SH-SY5Y (cell line): ENCODE data around the gene ALKBH8.

ENCODE experiments used
- GATA2 ChIP-seq: IDR thresholded peaks from 2 replicates; pipeline ENCODE4 v1.6.1; 2011; ENCODE audit warnings: mild to moderate bottlenecking, low read depth, low read length
- GATA3 ChIP-seq: IDR thresholded peaks from 2 replicates; pipeline ENCODE4 v1.6.1; 2011; ENCODE audit warnings: low read depth, mild to moderate bottlenecking, low read length, moderate library complexity

DNA sequence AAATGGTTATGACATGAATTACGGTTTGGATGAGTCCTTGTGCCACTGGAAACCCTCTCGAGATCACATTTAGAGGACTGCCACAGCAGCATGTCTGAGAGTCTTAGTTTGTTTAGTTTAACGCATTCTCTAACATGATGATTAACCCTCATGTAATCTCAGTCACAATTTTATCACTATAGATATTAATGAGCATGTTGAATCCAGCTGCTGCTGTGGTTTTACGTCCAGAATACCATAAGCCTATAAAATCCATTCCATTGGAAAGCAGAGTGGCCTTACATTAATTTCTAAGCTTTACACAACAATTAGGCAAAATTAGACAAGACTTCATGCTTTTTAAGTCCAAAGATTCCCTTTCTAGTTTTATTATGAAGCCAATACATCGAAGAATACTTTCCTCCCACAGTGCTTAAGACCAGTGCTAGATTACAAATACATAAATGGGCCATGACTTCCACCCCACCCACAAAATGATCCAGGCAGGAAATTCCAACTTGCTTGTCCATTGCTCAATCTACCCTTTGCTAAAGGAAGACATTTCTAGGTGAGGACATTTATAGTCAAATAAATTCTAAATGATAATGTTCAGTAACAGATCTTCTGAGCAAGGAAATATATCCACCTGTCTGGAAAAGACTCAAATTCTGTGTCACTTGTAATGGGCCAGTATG is 21.9 kb upstream of the ALKBH8 start:
- TF ChIP-seq GATA2, result no peak
- no peak for TF ChIP-seq GATA3
